Measurements from ENCODE around the gene CCDC8. TPM values are rescaled to one million over a fixed set of nuclear protein-coding genes. Genes with fewer than 3 reads are reported as not detected.

CCDC8 gene
- total and polyA plus RNA-seq, 2 experiments from 2014 or later: 5.6 to 16.5 TPM

DNA sequence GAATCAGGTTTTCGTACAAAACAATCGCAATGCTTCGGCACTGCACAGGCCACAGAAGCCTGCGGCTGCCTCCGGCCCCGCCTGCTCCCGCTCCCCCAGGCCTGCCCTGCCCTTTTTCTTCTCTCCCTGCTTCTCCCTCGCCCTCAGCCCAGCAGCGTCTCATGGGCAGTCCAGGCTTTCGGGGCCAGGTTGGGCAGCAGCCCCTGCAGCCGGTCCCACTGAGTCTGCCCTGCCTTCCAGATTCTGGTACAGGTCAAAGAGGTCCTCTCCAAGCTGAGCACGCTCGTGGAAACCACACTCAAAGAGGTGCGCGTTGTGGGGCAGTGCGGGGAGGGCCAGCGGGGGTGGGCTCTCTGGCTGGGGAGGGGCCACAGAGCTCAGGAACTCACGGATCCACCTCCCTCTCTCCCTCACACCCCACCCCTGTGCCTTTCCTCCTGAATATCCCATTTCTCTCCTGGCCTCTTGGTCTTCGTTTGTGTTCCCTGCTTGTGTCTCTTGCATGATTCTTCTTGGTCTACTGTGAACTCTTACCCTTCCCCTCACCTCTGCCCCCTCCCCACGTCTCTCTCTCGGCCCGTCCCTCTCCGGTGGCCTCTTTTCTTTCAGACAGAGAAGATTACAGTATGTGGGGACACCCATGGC, 30.1 kb downstream of the CCDC8 start (continued):
- TF ChIP-seq JUNB (IDR thresholded peaks at IDR 0.05; ENCODE audit: unreplicated experiment) (no peak), STAT1 (IDR thresholded peaks at IDR 0.05; ENCODE audit: unreplicated experiment) (no peak), ZNF114 (CRISPR knock-in tag; IDR thresholded peaks at IDR 0.05) (no peak), CREB1 (CRISPR knock-in tag; IDR thresholded peaks at IDR 0.05; ENCODE audit: low read depth) (no peak), NANOG (IDR thresholded peaks at IDR 0.05; ENCODE audit: borderline replicate concordance) (no peak), POLR2AphosphoS5 (IDR thresholded peaks at IDR 0.05; ENCODE audit: low read depth) (no peak), EZH2phosphoT487 (IDR thresholded peaks at IDR 0.05; ENCODE audit: unreplicated experiment) (no peak)
- TF ChIP-seq, protein P1, sequence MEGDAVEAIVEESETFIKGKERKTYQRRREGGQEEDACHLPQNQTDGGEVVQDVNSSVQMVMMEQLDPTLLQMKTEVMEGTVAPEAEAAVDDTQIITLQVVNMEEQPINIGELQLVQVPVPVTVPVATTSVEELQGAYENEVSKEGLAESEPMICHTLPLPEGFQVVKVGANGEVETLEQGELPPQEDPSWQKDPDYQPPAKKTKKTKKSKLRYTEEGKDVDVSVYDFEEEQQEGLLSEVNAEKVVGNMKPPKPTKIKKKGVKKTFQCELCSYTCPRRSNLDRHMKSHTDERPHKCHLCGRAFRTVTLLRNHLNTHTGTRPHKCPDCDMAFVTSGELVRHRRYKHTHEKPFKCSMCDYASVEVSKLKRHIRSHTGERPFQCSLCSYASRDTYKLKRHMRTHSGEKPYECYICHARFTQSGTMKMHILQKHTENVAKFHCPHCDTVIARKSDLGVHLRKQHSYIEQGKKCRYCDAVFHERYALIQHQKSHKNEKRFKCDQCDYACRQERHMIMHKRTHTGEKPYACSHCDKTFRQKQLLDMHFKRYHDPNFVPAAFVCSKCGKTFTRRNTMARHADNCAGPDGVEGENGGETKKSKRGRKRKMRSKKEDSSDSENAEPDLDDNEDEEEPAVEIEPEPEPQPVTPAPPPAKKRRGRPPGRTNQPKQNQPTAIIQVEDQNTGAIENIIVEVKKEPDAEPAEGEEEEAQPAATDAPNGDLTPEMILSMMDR (conservative IDR thresholded peaks at IDR 0.05; ENCODE audit: low read depth in 2 of 2): no peak
- TF ChIP-seq, protein P2, sequence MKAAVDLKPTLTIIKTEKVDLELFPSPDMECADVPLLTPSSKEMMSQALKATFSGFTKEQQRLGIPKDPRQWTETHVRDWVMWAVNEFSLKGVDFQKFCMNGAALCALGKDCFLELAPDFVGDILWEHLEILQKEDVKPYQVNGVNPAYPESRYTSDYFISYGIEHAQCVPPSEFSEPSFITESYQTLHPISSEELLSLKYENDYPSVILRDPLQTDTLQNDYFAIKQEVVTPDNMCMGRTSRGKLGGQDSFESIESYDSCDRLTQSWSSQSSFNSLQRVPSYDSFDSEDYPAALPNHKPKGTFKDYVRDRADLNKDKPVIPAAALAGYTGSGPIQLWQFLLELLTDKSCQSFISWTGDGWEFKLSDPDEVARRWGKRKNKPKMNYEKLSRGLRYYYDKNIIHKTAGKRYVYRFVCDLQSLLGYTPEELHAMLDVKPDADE (IDR thresholded peaks at IDR 0.05): no peak
- TF ChIP-seq, protein P3, sequence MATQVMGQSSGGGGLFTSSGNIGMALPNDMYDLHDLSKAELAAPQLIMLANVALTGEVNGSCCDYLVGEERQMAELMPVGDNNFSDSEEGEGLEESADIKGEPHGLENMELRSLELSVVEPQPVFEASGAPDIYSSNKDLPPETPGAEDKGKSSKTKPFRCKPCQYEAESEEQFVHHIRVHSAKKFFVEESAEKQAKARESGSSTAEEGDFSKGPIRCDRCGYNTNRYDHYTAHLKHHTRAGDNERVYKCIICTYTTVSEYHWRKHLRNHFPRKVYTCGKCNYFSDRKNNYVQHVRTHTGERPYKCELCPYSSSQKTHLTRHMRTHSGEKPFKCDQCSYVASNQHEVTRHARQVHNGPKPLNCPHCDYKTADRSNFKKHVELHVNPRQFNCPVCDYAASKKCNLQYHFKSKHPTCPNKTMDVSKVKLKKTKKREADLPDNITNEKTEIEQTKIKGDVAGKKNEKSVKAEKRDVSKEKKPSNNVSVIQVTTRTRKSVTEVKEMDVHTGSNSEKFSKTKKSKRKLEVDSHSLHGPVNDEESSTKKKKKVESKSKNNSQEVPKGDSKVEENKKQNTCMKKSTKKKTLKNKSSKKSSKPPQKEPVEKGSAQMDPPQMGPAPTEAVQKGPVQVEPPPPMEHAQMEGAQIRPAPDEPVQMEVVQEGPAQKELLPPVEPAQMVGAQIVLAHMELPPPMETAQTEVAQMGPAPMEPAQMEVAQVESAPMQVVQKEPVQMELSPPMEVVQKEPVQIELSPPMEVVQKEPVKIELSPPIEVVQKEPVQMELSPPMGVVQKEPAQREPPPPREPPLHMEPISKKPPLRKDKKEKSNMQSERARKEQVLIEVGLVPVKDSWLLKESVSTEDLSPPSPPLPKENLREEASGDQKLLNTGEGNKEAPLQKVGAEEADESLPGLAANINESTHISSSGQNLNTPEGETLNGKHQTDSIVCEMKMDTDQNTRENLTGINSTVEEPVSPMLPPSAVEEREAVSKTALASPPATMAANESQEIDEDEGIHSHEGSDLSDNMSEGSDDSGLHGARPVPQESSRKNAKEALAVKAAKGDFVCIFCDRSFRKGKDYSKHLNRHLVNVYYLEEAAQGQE (IDR thresholded peaks at IDR 0.05; ENCODE audit: unreplicated experiment): no peak

DNA sequence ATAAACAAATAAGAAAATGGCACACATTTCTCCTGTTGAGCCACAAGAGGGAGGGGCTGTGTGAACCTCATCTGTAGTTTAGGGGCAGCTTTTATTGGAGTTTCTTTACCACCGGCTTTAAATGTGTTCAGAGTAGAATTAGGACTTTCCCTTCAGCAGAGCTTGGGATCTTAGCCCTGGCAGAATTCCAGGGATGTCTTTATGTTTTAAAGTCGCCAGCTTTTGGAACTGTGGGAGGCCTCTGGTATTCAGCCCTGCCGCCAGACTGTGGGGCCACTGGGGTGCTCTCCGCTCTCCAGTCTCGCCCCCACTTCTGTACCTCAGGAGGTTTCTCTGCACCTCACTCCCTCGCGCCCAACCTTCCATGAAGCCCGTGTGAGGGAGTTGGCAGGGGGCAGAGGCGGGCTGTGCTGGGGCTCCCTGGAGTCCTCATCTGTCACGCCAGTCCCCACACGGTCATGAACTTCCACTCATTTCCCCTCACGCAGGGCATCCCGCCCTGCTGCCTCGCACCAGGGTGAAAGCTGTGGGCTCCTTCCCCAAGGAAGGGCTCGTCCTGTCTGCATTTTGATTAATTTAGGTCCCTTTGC, 31.5 kb downstream of the CCDC8 start:
- no peaks in the 10 kb centered on the region for H3K27me3 ChIP-seq (ENCODE audit: insufficient read depth)
- no peak overlapping the region for H3K4me2 ChIP-seq
- Mint-ChIP-seq H3K36me3 (ENCODE audit: low read depth) (peaks cover 79% of the 10 kb centered on the region), H3K4me3 (no peak overlapping the region), H3K4me1 (no peaks in the 10 kb centered on the region), H3K9me3 (no peaks in the 10 kb centered on the region), H3K27ac (peak overlapping the region; percentile 55; the same call in 1 of the 2 replicates), H3K27me3 (ENCODE audit: insufficient read depth, low read depth, poor library complexity) (peaks cover 4% of the 10 kb centered on the region)
- H2AFZ ChIP-seq: no peak overlapping the region
- peaks cover 5% of the 10 kb centered on the region for H3K36me3 ChIP-seq (ENCODE audit: insufficient read depth)
- H3K9me2 ChIP-seq (ENCODE audit: insufficient read depth): no peaks in the 10 kb centered on the region
- peaks cover 20% of the 10 kb centered on the region for H4K20me1 ChIP-seq (replicated peaks; ENCODE audit: insufficient read depth)
- H3K27ac ChIP-seq (ENCODE audit: low read depth): no peak overlapping the region; the same call in 1 of the 2 replicates
- DNase-seq (ENCODE audit: low spot score) (no peak), ATAC-seq (no peak)
- no peaks in the 10 kb centered on the region for H3K4me1 ChIP-seq (ENCODE audit: insufficient read depth)
- H3F3A ChIP-seq (replicated peaks; ENCODE audit: low read depth): no peaks in the 10 kb centered on the region
- no peak overlapping the region for H3K4me3 ChIP-seq
- peaks cover 38% of the 10 kb centered on the region for H3K79me2 ChIP-seq (replicated peaks; ENCODE audit: insufficient read depth)
- TF ChIP-seq, protein P3 (IDR thresholded peaks at IDR 0.05; ENCODE audit: unreplicated experiment): no peak
